Stomach (tissue), 9 donors: ENCODE measurements around the gene DENND4B. TPM values are rescaled to one million over a fixed set of nuclear protein-coding genes. Genes with fewer than 3 reads are reported as not detected.

Source experiments
- DNase-seq, 2 donors: peaks; one replicate each; pipeline versions ENCODE4 v3.0.0 to v3.0.0-alpha.2; 2013 to 2019
- H3K27ac ChIP-seq, 5 donors: fragments of 200-600 bp in 4 of 5; sonication (generic) in 4 of 5; one replicate each; pipeline ENCODE4 v1.5.1; 2013 to 2019; ENCODE audit warnings: mild to moderate bottlenecking in 1 of 5, moderate library complexity in 1 of 5
- H3K27me3 ChIP-seq, 3 donors: fragments of 200-600 bp; sonication (generic); one replicate each; pipeline ENCODE4 v1.5.1; 2017 to 2019; ENCODE audit warnings: mixed run types in 1 of 3
- H3K36me3 ChIP-seq, 4 donors: fragments of 200-600 bp; sonication (generic); 1 replicate in 3 of 4; 2 replicates in 1 of 4; pipeline ENCODE4 v1.5.1; 2016 to 2019
- H3K4me1 ChIP-seq, 4 donors: fragments of 200-600 bp; sonication (generic); one replicate each; pipeline ENCODE4 v1.5.1; 2016 to 2019
- H3K4me3 ChIP-seq, 4 donors: fragments of 200-600 bp; sonication (generic) in 3 of 4; one replicate each; pipeline ENCODE4 v1.5.1; 2016 to 2019; ENCODE audit warnings: mild to moderate bottlenecking in 1 of 4
- H3K9me3 ChIP-seq, 4 donors: fragments of 200-600 bp; sonication (generic); one replicate each; pipeline ENCODE4 v1.5.1; 2016 to 2019
- CTCF ChIP-seq, 7 experiments: fragments of 450-650 bp in 4 of 7; fragments of 200-600 bp in 3 of 7; sonication (generic) in 3 of 7; IDR thresholded peaks; one replicate each; pipeline ENCODE4 v1.5.1; 2016 to 2019; ENCODE audit warnings: antibody characterized with exemption in 7 of 7, control low read depth in 2 of 7, mild to moderate bottlenecking in 1 of 7
- EP300 ChIP-seq: sonication (generic); formaldehyde crosslinking; IDR thresholded peaks from one replicate; pipeline ENCODE4 v1.6.1; 2017; ENCODE audit warnings: antibody characterized with exemption
- POLR2A ChIP-seq, 4 donors: fragments of 450-650 bp; IDR thresholded peaks; one replicate each; pipeline ENCODE4 v1.6.1; 2016; ENCODE audit warnings: antibody characterized with exemption in 4 of 4, control low read depth in 2 of 4, mild to moderate bottlenecking in 1 of 4, moderate library complexity in 1 of 4
- POLR2AphosphoS5 ChIP-seq, 3 donors: sonication (generic); formaldehyde crosslinking; IDR thresholded peaks; one replicate each; pipeline ENCODE4 v1.6.1; 2016; ENCODE audit warnings: antibody characterized with exemption in 3 of 3
- WGBS, 5 donors: extraction: QIAGEN DNeasy Blood & Tissue Kit in 3 of 5; methylation state at CpG; one replicate each; pipeline versions ENCODE4 v1.1.5 to v1.1.7; 2013 to 2018; 5-methylcytosine and 5-hydroxymethylcytosine counted together
- intact Hi-C: fragments of 100-400 bp; cut with DNase I; formaldehyde crosslinking; loops from one replicate; pipeline ENCODE4 v1.15.1; 2023; ENCODE audit warnings: low total_unique reads
- polyA plus RNA-seq, 3 donors: library from polyadenylated mRNA; stranded (reverse); fragments of 200-250 nt; gene quantifications; one replicate each; pipeline ENCODE4 v1.2.3, GENCODE V29; 2013
- total RNA-seq, 5 donors: library from RNA; depleted of rRNA; stranded (reverse); fragments of >200 nt; gene quantifications; one replicate each; pipeline versions ENCODE4 v1.1.0 to v1.2.3, GENCODE V29; 2014 to 2016
- donor health status: healthy with polysubstance abuse.
- donor health status: Bipolar disorder and iron deficiency.
- donor health status: healthy.

DENND4B gene
- total and polyA plus RNA-seq, 8 donors, result 11.8 to 73.0 (median 25.9) TPM

- 77 to 96% (median 85%) methylated on average over 3 of the region's 3 CpGs for WGBS, 5 donors
- H3K4me3 ChIP-seq, result no peak overlapping the region
- H3K36me3 ChIP-seq, result peaks cover 26 to 38% (median 37%) of the 10 kb centered on the region in 4 donors
- no peaks in the 10 kb centered on the region for H3K27me3 ChIP-seq
- no peaks in the 10 kb centered on the region for H3K9me3 ChIP-seq
- peaks cover 15 to 45% (median 37%) of the 10 kb centered on the region in 4 donors for H3K4me1 ChIP-seq
- no peak for TF ChIP-seq EP300
- peak in 1 of 3 donors; percentile 5 for TF ChIP-seq POLR2AphosphoS5 (IDR thresholded peaks at IDR 0.05)
- TF ChIP-seq POLR2A (IDR thresholded peaks at IDR 0.05), result no peak
- TF ChIP-seq CTCF (IDR thresholded peaks at IDR 0.05), result no peak
- intact Hi-C loops, result no loop called here
- DNase-seq, result no peak
- no peak overlapping the region for H3K27ac ChIP-seq
Measured at GRCh38 chr1:153973071-153973470, 26.6 kb upstream of the DENND4B start.

GRCh38 chr1:153970346-153970745 lies 23.8 kb upstream of the DENND4B start:
- Histone ChIP-seq H3K4me3 (no peak overlapping the region), H3K4me1 (peaks cover 14 to 47% (median 34%) of the 10 kb centered on the region in 4 donors), H3K36me3 (peaks cover 21 to 30% (median 28%) of the 10 kb centered on the region in 4 donors), H3K9me3 (no peaks in the 10 kb centered on the region), H3K27me3 (no peaks in the 10 kb centered on the region), H3K27ac (no peak overlapping the region)
- 79 to 88% (median 85%) methylated on average over 2 of the region's 2 CpGs for WGBS, 5 donors
- no peak for DNase-seq
- intact Hi-C loops, result no loop called here
- TF ChIP-seq EP300 (no peak), CTCF (IDR thresholded peaks at IDR 0.05) (no peak), POLR2AphosphoS5 (IDR thresholded peaks at IDR 0.05) (no peak), POLR2A (IDR thresholded peaks at IDR 0.05) (no peak)

GRCh38 chr1:153968972-153969371 lies 22.5 kb upstream of the DENND4B start:
- no peak for DNase-seq
- H3K27me3 ChIP-seq, result no peaks in the 10 kb centered on the region
- TF ChIP-seq POLR2AphosphoS5 (IDR thresholded peaks at IDR 0.05), result no peak
- no peak for TF ChIP-seq CTCF (IDR thresholded peaks at IDR 0.05)
- TF ChIP-seq POLR2A (IDR thresholded peaks at IDR 0.05), result no peak
- no peak for TF ChIP-seq EP300
- 37 to 68% (median 57%) methylated on average over 2 of the region's 2 CpGs for WGBS, 5 donors
- peaks cover 8 to 16% (median 14%) of the 10 kb centered on the region in 4 donors for H3K36me3 ChIP-seq
- H3K4me3 ChIP-seq, result peak overlapping the region in 3 of 4 donors; percentile 48 to 57 (median 54)
- H3K27ac ChIP-seq, result peak overlapping the region in 4 of 5 donors; percentile 86 to 97 (median 92)
- H3K4me1 ChIP-seq, result peaks cover 22 to 50% (median 40%) of the 10 kb centered on the region in 4 donors
- intact Hi-C loops, result no loop called here
- H3K9me3 ChIP-seq, result no peaks in the 10 kb centered on the region

- no peak for TF ChIP-seq POLR2AphosphoS5 (IDR thresholded peaks at IDR 0.05)
- TF ChIP-seq EP300, result no peak
- no peak for TF ChIP-seq POLR2A (IDR thresholded peaks at IDR 0.05)
- no peak for TF ChIP-seq CTCF (IDR thresholded peaks at IDR 0.05)
- Histone ChIP-seq H3K4me1 (peaks cover 22 to 51% (median 44%) of the 10 kb centered on the region in 4 donors), H3K27me3 (no peaks in the 10 kb centered on the region), H3K36me3 (peaks cover 3 to 11% (median 9%) of the 10 kb centered on the region in 4 donors), H3K27ac (peak overlapping the region; percentile 86 to 97 (median 91)), H3K9me3 (no peaks in the 10 kb centered on the region), H3K4me3 (peak overlapping the region; percentile 48 to 57 (median 54))
- 6 to 18% (median 7%) methylated on average over 12 to 13 of the region's 13 CpGs for WGBS, 5 donors
- intact Hi-C loops, result no loop called here
- peak in 1 of 2 donors; percentile 62 for DNase-seq
Measured at GRCh38 chr1:153968408-153968807, 21.9 kb upstream of the DENND4B start.
